Spleen (tissue), 7 donors: ENCODE data around the gene SOX15.

ENCODE experiments used
- POLR2AphosphoS5 ChIP-seq, 3 donors: sonication (generic); formaldehyde crosslinking; IDR thresholded peaks; one replicate each; pipeline ENCODE4 v1.5.1; 2017; ENCODE audit warnings: antibody characterized with exemption in 3 of 3
- TF ChIP-seq, protein P1 (sequence below), 11 experiments: fragments of 200-600 bp in 7 of 11; fragments of 450-650 bp in 4 of 11; sonication (generic) in 4 of 11; IDR thresholded peaks in 8 of 11; conservative IDR thresholded peaks in 3 of 11; 1 replicate in 7 of 11; 2 replicates in 4 of 11; pipeline versions ENCODE4 v1.4.0 to v1.8.0; 2016 to 2021; ENCODE audit warnings: antibody characterized with exemption in 11 of 11, inconsistent platforms in 4 of 11, mild to moderate bottlenecking in 1 of 11
- donor health status: DM: no; HTN: no; CAD: no; lungs with moderate emphysema.
- donor health status: DM: no; HTN: no; CAD: no.
- donor health status: DM: no; HTN: no; CAD: no.

DNA sequence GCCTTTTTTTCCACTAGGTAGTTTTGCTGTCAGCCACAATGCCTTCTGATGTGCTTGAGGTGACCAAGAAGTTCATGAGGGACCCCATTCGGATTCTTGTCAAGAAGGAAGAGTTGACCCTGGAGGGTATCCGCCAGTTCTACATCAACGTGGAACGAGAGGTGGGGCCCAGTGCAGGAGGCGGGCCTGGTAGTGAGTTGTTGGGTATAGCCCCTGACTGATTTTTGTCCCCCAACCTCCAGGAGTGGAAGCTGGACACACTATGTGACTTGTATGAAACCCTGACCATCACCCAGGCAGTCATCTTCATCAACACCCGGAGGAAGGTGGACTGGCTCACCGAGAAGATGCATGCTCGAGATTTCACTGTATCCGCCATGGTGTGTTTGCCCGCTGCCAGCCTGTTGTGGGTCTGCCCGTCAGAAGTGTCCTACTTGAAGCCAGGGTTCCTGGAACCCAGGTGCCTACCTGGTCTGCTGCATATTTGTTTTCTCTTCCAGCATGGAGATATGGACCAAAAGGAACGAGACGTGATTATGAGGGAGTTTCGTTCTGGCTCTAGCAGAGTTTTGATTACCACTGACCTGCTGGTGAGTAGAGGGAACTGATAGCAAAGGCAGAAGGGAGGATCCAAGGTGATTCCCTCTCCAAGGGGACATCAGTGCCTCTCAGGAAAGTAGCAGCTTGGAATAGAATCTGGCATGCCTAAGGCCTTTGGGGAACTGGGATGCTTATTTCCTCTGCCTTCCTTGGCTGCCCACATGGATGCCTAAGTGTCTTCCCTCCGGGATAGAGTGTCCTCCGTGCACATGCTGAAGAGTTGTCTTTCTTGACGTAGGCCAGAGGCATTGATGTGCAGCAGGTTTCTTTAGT lies 12.3 kb downstream of the SOX15 start:
- TF ChIP-seq, protein P1, sequence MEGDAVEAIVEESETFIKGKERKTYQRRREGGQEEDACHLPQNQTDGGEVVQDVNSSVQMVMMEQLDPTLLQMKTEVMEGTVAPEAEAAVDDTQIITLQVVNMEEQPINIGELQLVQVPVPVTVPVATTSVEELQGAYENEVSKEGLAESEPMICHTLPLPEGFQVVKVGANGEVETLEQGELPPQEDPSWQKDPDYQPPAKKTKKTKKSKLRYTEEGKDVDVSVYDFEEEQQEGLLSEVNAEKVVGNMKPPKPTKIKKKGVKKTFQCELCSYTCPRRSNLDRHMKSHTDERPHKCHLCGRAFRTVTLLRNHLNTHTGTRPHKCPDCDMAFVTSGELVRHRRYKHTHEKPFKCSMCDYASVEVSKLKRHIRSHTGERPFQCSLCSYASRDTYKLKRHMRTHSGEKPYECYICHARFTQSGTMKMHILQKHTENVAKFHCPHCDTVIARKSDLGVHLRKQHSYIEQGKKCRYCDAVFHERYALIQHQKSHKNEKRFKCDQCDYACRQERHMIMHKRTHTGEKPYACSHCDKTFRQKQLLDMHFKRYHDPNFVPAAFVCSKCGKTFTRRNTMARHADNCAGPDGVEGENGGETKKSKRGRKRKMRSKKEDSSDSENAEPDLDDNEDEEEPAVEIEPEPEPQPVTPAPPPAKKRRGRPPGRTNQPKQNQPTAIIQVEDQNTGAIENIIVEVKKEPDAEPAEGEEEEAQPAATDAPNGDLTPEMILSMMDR (IDR thresholded peaks at IDR 0.05 in 8 of 11, conservative IDR thresholded peaks at IDR 0.05 in 3 of 11), result no peak
- TF ChIP-seq POLR2AphosphoS5 (IDR thresholded peaks at IDR 0.05), result peak in 2 of 3 donors; percentile 35 to 47
